Measurements from ENCODE around the gene LZTFL1. TPM values are rescaled to one million over a fixed set of nuclear protein-coding genes. Genes with fewer than 3 reads are reported as not detected.

Gene LZTFL1
- total and polyA plus RNA-seq, 4 donors = 3.4 to 11.8 (median 5.7) TPM

DNA sequence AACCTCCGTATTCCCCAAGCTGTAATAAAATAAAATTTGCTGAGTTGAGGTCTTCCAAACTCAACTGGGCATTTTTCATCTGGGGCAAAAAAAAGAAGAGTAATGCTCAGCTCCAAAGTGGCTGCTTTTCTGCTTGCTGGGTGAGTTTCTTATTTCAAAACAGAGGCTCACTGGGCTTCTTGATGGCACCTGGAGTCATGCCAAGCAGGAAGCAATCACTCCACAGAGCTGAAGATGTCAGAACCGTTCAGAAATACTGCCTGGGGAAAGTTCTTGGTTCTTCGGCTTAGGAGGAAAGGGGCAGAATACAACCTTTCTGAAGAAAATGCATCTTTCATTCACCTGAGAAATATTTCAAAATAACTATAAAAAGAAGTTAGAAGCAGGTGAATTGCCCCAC is 48.5 kb upstream of the LZTFL1 start:
- Histone ChIP-seq H3K9me3 (ENCODE audit: control insufficient read depth in 4 of 4, low read length in 3 of 4) (no peaks in the 10 kb centered on the region), H3K4me1 (ENCODE audit: control insufficient read depth in 4 of 4, insufficient read depth in 4 of 4, low read length in 3 of 4) (no peaks in the 10 kb centered on the region), H3K4me3 (ENCODE audit: low read depth in 1 of 3, low read length in 3 of 3) (no peak overlapping the region), H3K27me3 (ENCODE audit: control insufficient read depth in 4 of 4, insufficient read depth in 4 of 4, low read length in 3 of 4) (no peaks in the 10 kb centered on the region), H3K36me3 (ENCODE audit: control insufficient read depth in 4 of 4, insufficient read depth in 3 of 4, low read depth in 1 of 4, low read length in 3 of 4) (no peaks in the 10 kb centered on the region), H3K9ac (ENCODE audit: low read depth in 1 of 2, low read length in 2 of 2) (no peak overlapping the region), H3K27ac (ENCODE audit: low read depth in 1 of 2, low read length in 2 of 2) (no peak overlapping the region)
- 61% methylated on average over 3 of the region's 3 CpGs for WGBS
- TF ChIP-seq FOXA1 (IDR thresholded peaks at IDR 0.05) (no peak), HNF4G (IDR thresholded peaks at IDR 0.05) (no peak), RXRA (IDR thresholded peaks at IDR 0.05) (no peak), SP1 (IDR thresholded peaks at IDR 0.05) (no peak), FOXA2 (IDR thresholded peaks at IDR 0.05) (no peak), NR2F2 (IDR thresholded peaks at IDR 0.05) (no peak), HNF4A (conservative IDR thresholded peaks at IDR 0.05) (no peak), YY1 (IDR thresholded peaks at IDR 0.05) (no peak), EGR1 (IDR thresholded peaks at IDR 0.05; ENCODE audit: low read depth in 2 of 2) (no peak), RAD21 (IDR thresholded peaks at IDR 0.05) (no peak)
- TF ChIP-seq, protein P1, sequence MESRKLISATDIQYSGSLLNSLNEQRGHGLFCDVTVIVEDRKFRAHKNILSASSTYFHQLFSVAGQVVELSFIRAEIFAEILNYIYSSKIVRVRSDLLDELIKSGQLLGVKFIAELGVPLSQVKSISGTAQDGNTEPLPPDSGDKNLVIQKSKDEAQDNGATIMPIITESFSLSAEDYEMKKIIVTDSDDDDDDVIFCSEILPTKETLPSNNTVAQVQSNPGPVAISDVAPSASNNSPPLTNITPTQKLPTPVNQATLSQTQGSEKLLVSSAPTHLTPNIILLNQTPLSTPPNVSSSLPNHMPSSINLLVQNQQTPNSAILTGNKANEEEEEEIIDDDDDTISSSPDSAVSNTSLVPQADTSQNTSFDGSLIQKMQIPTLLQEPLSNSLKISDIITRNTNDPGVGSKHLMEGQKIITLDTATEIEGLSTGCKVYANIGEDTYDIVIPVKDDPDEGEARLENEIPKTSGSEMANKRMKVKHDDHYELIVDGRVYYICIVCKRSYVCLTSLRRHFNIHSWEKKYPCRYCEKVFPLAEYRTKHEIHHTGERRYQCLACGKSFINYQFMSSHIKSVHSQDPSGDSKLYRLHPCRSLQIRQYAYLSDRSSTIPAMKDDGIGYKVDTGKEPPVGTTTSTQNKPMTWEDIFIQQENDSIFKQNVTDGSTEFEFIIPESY (IDR thresholded peaks at IDR 0.05) = no peak
- TF ChIP-seq, protein P2, sequence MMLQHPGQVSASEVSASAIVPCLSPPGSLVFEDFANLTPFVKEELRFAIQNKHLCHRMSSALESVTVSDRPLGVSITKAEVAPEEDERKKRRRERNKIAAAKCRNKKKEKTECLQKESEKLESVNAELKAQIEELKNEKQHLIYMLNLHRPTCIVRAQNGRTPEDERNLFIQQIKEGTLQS (IDR thresholded peaks at IDR 0.05) = no peak
- TF ChIP-seq, protein P3, sequence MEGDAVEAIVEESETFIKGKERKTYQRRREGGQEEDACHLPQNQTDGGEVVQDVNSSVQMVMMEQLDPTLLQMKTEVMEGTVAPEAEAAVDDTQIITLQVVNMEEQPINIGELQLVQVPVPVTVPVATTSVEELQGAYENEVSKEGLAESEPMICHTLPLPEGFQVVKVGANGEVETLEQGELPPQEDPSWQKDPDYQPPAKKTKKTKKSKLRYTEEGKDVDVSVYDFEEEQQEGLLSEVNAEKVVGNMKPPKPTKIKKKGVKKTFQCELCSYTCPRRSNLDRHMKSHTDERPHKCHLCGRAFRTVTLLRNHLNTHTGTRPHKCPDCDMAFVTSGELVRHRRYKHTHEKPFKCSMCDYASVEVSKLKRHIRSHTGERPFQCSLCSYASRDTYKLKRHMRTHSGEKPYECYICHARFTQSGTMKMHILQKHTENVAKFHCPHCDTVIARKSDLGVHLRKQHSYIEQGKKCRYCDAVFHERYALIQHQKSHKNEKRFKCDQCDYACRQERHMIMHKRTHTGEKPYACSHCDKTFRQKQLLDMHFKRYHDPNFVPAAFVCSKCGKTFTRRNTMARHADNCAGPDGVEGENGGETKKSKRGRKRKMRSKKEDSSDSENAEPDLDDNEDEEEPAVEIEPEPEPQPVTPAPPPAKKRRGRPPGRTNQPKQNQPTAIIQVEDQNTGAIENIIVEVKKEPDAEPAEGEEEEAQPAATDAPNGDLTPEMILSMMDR (IDR thresholded peaks at IDR 0.05; ENCODE audit: low read depth, low read length, missing input control) = no peak
- DNase-seq (ENCODE audit: low spot score) = no peak

DNA sequence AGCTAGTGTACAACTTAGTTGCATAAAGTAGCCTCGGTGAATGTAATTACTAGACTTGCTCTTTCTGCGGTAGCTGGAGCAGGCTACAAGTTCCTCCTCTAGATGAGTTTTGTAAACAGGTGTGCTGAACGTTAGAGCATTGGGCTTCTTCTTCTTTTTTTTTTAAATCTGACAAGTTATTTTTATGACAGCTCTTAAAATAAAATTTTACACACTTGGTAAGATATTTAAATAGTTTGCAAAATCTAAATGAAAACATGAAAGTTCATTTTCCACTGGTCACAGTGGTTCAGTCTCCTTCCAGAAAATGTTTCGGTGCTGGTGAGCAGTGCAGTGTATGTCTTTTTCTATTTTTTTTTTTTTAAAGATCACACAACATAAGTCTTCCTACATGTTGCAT is 47.4 kb upstream of the LZTFL1 start:
- no peaks in the 10 kb centered on the region for H3K4me1 ChIP-seq (ENCODE audit: control insufficient read depth in 4 of 4, insufficient read depth in 4 of 4, low read length in 3 of 4)
- H3K9ac ChIP-seq (ENCODE audit: low read depth in 1 of 2, low read length in 2 of 2) = no peak overlapping the region
- no peak overlapping the region for H3K27ac ChIP-seq (ENCODE audit: low read depth in 1 of 2, low read length in 2 of 2)
- H3K36me3 ChIP-seq (ENCODE audit: control insufficient read depth in 4 of 4, insufficient read depth in 3 of 4, low read depth in 1 of 4, low read length in 3 of 4) = no peaks in the 10 kb centered on the region
- 77% methylated on average over 4 of the region's 4 CpGs for WGBS
- no peak for DNase-seq (ENCODE audit: low spot score)
- H3K4me3 ChIP-seq (ENCODE audit: low read depth in 1 of 3, low read length in 3 of 3) = no peak overlapping the region
- H3K27me3 ChIP-seq (ENCODE audit: control insufficient read depth in 4 of 4, insufficient read depth in 4 of 4, low read length in 3 of 4) = no peaks in the 10 kb centered on the region
- H3K9me3 ChIP-seq (ENCODE audit: control insufficient read depth in 4 of 4, low read length in 3 of 4) = no peaks in the 10 kb centered on the region
- TF ChIP-seq HNF4A (conservative IDR thresholded peaks at IDR 0.05) (no peak), RAD21 (IDR thresholded peaks at IDR 0.05) (no peak), JUND (IDR thresholded peaks at IDR 0.05) (no peak)

DNA sequence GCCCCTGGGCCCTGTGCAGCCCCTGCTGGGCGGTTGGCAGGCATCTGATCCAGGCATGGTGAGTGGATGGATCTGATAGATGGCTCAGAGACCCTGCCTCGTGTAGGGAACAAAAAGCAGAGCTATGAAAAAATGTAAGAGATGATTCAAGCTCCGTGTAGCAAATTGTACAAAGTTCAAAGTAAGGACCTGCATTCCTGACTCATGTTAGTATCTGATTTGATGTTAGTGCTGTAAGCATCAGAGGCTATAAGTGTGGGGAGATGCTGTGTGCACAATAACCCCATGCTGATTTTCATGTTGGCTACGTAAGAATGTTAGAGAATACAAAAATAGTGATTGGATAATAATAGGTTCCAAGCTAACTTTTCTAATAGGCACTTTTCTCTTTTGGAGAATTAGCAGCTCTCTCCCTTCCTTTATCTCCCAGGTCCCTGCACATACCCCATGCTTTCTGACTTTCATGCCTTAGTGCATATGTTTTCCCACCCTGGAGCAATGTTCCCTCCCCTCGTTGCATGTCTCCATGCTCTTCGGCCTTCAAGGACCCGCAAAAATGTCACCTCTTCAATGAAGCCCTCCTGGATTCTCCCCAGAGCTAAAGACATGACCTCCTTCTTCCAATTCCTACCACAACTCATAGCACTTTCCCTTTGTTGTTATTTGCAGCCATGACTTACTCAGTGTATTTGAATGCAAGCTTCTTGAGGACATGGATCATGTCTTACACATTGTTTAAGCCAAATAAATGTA is 46.0 kb upstream of the LZTFL1 start:
- Histone ChIP-seq H3K27ac (ENCODE audit: low read depth in 1 of 2, low read length in 2 of 2) (no peak overlapping the region), H3K27me3 (ENCODE audit: control insufficient read depth in 4 of 4, insufficient read depth in 4 of 4, low read length in 3 of 4) (no peaks in the 10 kb centered on the region), H3K9ac (ENCODE audit: low read depth in 1 of 2, low read length in 2 of 2) (no peak overlapping the region), H3K9me3 (ENCODE audit: control insufficient read depth in 4 of 4, low read length in 3 of 4) (no peaks in the 10 kb centered on the region), H3K4me1 (ENCODE audit: control insufficient read depth in 4 of 4, insufficient read depth in 4 of 4, low read length in 3 of 4) (no peaks in the 10 kb centered on the region), H3K4me3 (ENCODE audit: low read depth in 1 of 3, low read length in 3 of 3) (no peak overlapping the region), H3K36me3 (ENCODE audit: control insufficient read depth in 4 of 4, insufficient read depth in 3 of 4, low read depth in 1 of 4, low read length in 3 of 4) (no peaks in the 10 kb centered on the region)
- 71% methylated on average over 7 of the region's 7 CpGs for WGBS
- no peak for DNase-seq (ENCODE audit: low spot score)
- TF ChIP-seq TAF1 (conservative IDR thresholded peaks at IDR 0.05) = no peak
- no peak for TF ChIP-seq NR2F2 (IDR thresholded peaks at IDR 0.05)
- TF ChIP-seq JUND (IDR thresholded peaks at IDR 0.05) = no peak
- TF ChIP-seq GABPA (IDR thresholded peaks at IDR 0.05 in 1 of 2, conservative IDR thresholded peaks at IDR 0.05 in 1 of 2) = no peak
- TF ChIP-seq, protein P3 (IDR thresholded peaks at IDR 0.05; ENCODE audit: low read depth, low read length, missing input control) = no peak
- TF ChIP-seq HNF4G (IDR thresholded peaks at IDR 0.05) = no peak
- TF ChIP-seq SP1 (IDR thresholded peaks at IDR 0.05) = no peak
- TF ChIP-seq RXRA (IDR thresholded peaks at IDR 0.05) = no peak
- TF ChIP-seq EGR1 (IDR thresholded peaks at IDR 0.05; ENCODE audit: low read depth in 2 of 2) = no peak
- TF ChIP-seq HNF4A (conservative IDR thresholded peaks at IDR 0.05) = no peak
- TF ChIP-seq, protein P4, sequence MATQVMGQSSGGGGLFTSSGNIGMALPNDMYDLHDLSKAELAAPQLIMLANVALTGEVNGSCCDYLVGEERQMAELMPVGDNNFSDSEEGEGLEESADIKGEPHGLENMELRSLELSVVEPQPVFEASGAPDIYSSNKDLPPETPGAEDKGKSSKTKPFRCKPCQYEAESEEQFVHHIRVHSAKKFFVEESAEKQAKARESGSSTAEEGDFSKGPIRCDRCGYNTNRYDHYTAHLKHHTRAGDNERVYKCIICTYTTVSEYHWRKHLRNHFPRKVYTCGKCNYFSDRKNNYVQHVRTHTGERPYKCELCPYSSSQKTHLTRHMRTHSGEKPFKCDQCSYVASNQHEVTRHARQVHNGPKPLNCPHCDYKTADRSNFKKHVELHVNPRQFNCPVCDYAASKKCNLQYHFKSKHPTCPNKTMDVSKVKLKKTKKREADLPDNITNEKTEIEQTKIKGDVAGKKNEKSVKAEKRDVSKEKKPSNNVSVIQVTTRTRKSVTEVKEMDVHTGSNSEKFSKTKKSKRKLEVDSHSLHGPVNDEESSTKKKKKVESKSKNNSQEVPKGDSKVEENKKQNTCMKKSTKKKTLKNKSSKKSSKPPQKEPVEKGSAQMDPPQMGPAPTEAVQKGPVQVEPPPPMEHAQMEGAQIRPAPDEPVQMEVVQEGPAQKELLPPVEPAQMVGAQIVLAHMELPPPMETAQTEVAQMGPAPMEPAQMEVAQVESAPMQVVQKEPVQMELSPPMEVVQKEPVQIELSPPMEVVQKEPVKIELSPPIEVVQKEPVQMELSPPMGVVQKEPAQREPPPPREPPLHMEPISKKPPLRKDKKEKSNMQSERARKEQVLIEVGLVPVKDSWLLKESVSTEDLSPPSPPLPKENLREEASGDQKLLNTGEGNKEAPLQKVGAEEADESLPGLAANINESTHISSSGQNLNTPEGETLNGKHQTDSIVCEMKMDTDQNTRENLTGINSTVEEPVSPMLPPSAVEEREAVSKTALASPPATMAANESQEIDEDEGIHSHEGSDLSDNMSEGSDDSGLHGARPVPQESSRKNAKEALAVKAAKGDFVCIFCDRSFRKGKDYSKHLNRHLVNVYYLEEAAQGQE (IDR thresholded peaks at IDR 0.05) = no peak
- TF ChIP-seq RAD21 (IDR thresholded peaks at IDR 0.05) = no peak
